Measurements from ENCODE around the gene RFXANK.

DNA sequence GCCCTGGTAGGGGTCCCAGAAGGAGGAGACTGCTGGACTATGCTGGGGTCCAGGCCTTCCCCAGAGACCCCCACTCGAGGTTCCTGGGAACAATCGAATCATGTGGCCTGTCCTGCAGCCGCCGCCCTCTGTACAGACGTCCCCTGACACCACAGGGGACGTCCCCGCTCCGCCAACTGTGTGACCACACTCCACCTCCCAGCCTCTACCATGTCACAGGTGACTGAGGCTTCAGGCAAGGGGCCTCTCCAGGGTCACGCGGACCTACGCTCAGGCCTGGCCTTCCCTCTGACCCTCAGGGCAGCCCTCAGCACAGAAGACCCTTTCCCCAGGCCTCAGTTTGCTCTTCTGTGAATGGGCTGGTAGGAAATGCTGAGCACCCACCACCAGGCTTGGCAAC is 40.6 kb upstream of the RFXANK start:
- TF ChIP-seq, protein P1, sequence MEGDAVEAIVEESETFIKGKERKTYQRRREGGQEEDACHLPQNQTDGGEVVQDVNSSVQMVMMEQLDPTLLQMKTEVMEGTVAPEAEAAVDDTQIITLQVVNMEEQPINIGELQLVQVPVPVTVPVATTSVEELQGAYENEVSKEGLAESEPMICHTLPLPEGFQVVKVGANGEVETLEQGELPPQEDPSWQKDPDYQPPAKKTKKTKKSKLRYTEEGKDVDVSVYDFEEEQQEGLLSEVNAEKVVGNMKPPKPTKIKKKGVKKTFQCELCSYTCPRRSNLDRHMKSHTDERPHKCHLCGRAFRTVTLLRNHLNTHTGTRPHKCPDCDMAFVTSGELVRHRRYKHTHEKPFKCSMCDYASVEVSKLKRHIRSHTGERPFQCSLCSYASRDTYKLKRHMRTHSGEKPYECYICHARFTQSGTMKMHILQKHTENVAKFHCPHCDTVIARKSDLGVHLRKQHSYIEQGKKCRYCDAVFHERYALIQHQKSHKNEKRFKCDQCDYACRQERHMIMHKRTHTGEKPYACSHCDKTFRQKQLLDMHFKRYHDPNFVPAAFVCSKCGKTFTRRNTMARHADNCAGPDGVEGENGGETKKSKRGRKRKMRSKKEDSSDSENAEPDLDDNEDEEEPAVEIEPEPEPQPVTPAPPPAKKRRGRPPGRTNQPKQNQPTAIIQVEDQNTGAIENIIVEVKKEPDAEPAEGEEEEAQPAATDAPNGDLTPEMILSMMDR (IDR thresholded peaks at IDR 0.05; ENCODE audit: poor library complexity), result no peak
- TF ChIP-seq EZH2phosphoT487 (IDR thresholded peaks at IDR 0.05; ENCODE audit: low read depth, severe bottlenecking, unreplicated experiment), result no peak
